ENCODE data around the gene TBC1D20.
"Not testable (repeated sequence)": the region's sequence is repeated elsewhere in the genome, so short reads cannot be mapped to it uniquely, and the experiment has no call there.

DNA sequence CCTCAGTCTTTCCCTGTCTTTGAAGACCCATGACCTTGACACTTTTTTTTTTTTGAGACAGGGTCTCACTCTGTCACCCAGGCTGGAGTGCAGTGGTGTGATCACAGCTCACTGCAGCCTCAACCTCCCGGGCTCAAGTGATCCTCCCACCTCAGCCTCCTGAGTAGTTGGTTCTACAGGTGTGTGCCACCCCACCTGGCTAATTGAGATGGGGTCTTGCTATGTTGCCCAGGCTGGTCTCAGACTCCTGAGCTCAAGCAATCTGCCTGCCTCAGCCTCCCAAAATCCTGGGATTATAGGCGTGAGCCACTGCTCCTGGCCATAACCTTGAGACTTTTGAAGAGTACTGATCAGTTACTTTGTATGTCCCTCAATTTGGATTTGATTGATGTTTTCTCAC is 69.0 kb downstream of the TBC1D20 start:
- TF ChIP-seq, protein P1, sequence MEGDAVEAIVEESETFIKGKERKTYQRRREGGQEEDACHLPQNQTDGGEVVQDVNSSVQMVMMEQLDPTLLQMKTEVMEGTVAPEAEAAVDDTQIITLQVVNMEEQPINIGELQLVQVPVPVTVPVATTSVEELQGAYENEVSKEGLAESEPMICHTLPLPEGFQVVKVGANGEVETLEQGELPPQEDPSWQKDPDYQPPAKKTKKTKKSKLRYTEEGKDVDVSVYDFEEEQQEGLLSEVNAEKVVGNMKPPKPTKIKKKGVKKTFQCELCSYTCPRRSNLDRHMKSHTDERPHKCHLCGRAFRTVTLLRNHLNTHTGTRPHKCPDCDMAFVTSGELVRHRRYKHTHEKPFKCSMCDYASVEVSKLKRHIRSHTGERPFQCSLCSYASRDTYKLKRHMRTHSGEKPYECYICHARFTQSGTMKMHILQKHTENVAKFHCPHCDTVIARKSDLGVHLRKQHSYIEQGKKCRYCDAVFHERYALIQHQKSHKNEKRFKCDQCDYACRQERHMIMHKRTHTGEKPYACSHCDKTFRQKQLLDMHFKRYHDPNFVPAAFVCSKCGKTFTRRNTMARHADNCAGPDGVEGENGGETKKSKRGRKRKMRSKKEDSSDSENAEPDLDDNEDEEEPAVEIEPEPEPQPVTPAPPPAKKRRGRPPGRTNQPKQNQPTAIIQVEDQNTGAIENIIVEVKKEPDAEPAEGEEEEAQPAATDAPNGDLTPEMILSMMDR (conservative IDR thresholded peaks at IDR 0.05 in 1 of 2, IDR thresholded peaks at IDR 0.05 in 1 of 2; ENCODE audit: extremely low read depth in 1 of 2, insufficient read depth in 1 of 2, low read depth in 1 of 2, low read length in 2 of 2): not testable (repeated sequence)
- not testable (repeated sequence) for TF ChIP-seq EZH2 (IDR thresholded peaks at IDR 0.05; ENCODE audit: borderline replicate concordance, low read length)
